DOHH2 (cell line): Measurements from ENCODE around the gene SERHL2.
"Not testable (repeated sequence)": the region's sequence is repeated elsewhere in the genome, so short reads cannot be mapped to it uniquely, and the experiment has no call there.

Experiments used
- H3F3A ChIP-seq: fragments of 200-600 bp; sonication (generic), shearing (Covaris generic); 2 replicates; pipeline ENCODE4 v1.6.0; 2016; ENCODE audit warnings: antibody characterized with exemption, mild to moderate bottlenecking; ENCODE audit not compliant: control insufficient read depth, insufficient read depth
- H3K27ac ChIP-seq: fragments of 200-600 bp; sonication (generic); 2 replicates; pipeline ENCODE4 v1.5.1; 2014; ENCODE audit warnings: low read depth, mild to moderate bottlenecking, low read length, moderate library complexity
- H3K27me3 ChIP-seq: fragments of 200-600 bp; sonication (generic); 2 replicates; pipeline ENCODE4 v1.6.1; 2014; ENCODE audit warnings: mild to moderate bottlenecking, low read length, mixed read lengths; ENCODE audit not compliant: control insufficient read depth
- H3K36me3 ChIP-seq: fragments of 200-600 bp; sonication (generic); 2 replicates; pipeline ENCODE4 v1.6.1; 2014; ENCODE audit warnings: mild to moderate bottlenecking, low read length, moderate library complexity, mixed read lengths; ENCODE audit not compliant: control insufficient read depth
- H3K4me1 ChIP-seq: fragments of 200-600 bp; sonication (generic); 2 replicates; pipeline ENCODE4 v1.6.1; 2014; ENCODE audit warnings: mild to moderate bottlenecking, low read length, mixed read lengths; ENCODE audit not compliant: control insufficient read depth
- H3K4me2 ChIP-seq: fragments of 200-600 bp; sonication (generic); 2 replicates; pipeline ENCODE4 v1.6.0; 2014; ENCODE audit warnings: mild to moderate bottlenecking, low read length, moderate library complexity
- H3K4me3 ChIP-seq: fragments of 200-600 bp; sonication (generic); 2 replicates; pipeline ENCODE4 v1.5.1; 2014; ENCODE audit warnings: mild to moderate bottlenecking, low read length, mixed read lengths
- H3K79me2 ChIP-seq: fragments of 200-600 bp; sonication (generic); 2 replicates; pipeline ENCODE4 v1.6.1; 2014; ENCODE audit warnings: mild to moderate bottlenecking, low read length, mixed read lengths; ENCODE audit not compliant: control insufficient read depth
- H3K9me2 ChIP-seq: fragments of 200-600 bp; sonication (generic); replicated peaks from 2 replicates; pipeline ENCODE4 v1.6.1; 2014; ENCODE audit warnings: mild to moderate bottlenecking, low read length, mixed read lengths; ENCODE audit not compliant: control insufficient read depth
- H3K9me3 ChIP-seq: fragments of 200-600 bp; sonication (generic); 2 replicates; pipeline ENCODE4 v1.6.1; 2014; ENCODE audit warnings: antibody characterized with exemption, low read length, mixed read lengths; ENCODE audit not compliant: control insufficient read depth, insufficient read depth
- H4K20me1 ChIP-seq: fragments of 200-600 bp; sonication (generic); 2 replicates; pipeline ENCODE4 v1.6.0; 2014; ENCODE audit warnings: low read depth, mild to moderate bottlenecking, antibody characterized with exemption, low read length, moderate library complexity; ENCODE audit not compliant: control insufficient read depth, insufficient read depth
- EZH2phosphoT487 ChIP-seq: fragments of 200-600 bp; sonication (generic); IDR thresholded peaks from 2 replicates; pipeline ENCODE4 v1.6.1; 2017; ENCODE audit warnings: borderline replicate concordance, mild to moderate bottlenecking, antibody characterized with exemption, low read length, moderate library complexity, mixed read lengths
- TF ChIP-seq, protein P1 (sequence below): fragments of 200-600 bp; sonication (generic); IDR thresholded peaks from one replicate; pipeline ENCODE4 v1.5.1; 2014; ENCODE audit warnings: antibody characterized with exemption, mild to moderate bottlenecking, low read depth, low read length; ENCODE audit not compliant: poor library complexity, severe bottlenecking

Gene SERHL2

DNA sequence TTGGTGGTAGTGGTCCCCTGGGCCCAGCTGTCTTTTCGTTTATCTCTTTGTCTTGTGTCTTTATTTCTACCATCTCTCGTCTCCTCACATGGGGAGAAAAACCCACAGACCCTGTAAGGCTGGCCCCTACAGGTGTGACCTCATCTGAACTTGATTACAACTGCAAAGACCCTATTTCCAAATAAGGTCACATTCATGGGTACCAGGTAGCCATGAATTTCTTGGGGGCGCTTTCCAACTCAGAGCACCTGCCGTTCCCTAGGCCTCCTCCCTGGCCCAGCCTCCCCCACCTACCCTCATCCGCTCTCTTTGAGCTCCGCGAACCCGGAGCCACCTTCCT, 20.1 kb upstream of the SERHL2 start:
- H3K4me2 ChIP-seq, result peak overlapping the region; percentile 89
- no peaks in the 10 kb centered on the region for H3K27me3 ChIP-seq
- no peaks in the 10 kb centered on the region for H3K9me2 ChIP-seq
- peaks cover 89% of the 10 kb centered on the region for H3K4me1 ChIP-seq
- H3K9me3 ChIP-seq, result no peaks in the 10 kb centered on the region
- H3F3A ChIP-seq, result peaks cover 35% of the 10 kb centered on the region
- H3K27ac ChIP-seq, result peak overlapping the region; percentile 92
- peaks cover 6% of the 10 kb centered on the region; the same call in 1 of the 2 replicates for H3K79me2 ChIP-seq
- TF ChIP-seq, protein P1, sequence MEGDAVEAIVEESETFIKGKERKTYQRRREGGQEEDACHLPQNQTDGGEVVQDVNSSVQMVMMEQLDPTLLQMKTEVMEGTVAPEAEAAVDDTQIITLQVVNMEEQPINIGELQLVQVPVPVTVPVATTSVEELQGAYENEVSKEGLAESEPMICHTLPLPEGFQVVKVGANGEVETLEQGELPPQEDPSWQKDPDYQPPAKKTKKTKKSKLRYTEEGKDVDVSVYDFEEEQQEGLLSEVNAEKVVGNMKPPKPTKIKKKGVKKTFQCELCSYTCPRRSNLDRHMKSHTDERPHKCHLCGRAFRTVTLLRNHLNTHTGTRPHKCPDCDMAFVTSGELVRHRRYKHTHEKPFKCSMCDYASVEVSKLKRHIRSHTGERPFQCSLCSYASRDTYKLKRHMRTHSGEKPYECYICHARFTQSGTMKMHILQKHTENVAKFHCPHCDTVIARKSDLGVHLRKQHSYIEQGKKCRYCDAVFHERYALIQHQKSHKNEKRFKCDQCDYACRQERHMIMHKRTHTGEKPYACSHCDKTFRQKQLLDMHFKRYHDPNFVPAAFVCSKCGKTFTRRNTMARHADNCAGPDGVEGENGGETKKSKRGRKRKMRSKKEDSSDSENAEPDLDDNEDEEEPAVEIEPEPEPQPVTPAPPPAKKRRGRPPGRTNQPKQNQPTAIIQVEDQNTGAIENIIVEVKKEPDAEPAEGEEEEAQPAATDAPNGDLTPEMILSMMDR, result peak; percentile 15
- TF ChIP-seq EZH2phosphoT487, result no peak
- peak overlapping the region; percentile 70 for H3K4me3 ChIP-seq
- no peaks in the 10 kb centered on the region for H4K20me1 ChIP-seq
- no peaks in the 10 kb centered on the region; the same call in 1 of the 2 replicates for H3K36me3 ChIP-seq

DNA sequence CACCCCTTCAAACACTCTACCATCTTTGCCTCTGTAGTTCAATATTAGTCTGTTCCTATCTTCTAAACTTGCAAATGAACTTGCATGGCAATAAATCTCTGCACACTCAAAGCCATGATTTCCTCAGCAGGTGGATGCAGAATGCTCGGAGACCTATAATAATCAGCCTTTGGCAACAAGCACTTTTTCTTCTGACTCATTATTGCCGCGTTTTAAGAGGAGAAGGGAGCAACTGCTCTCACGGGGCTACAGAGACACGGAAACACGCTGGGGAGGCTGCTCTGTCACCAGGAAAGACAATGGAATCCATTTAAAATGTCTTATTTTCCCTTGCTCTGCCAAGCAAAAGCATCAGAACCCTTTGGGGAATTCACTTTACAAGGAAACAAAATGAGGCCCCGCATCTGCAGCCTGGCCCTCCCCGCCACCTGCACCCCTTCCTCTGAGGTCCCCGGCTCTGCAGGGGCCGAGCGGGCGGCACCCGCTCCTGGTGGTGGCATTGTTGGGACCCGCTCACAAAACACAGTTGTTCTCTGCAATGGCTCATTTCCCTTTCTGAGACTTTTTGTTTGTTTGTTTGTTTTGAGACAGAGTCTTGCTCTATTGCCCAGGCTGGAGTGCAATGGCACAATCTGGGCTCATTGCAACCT, 18.5 kb upstream of the SERHL2 start:
- H3K9me2 ChIP-seq, H4K20me1 ChIP-seq, H3K36me3 ChIP-seq, H3K79me2 ChIP-seq, H3K9me3 ChIP-seq, H3K27me3 ChIP-seq: not testable (repeated sequence)
- Histone ChIP-seq H3K4me1 (peaks cover 89% of the 10 kb centered on the region), H3K4me3 (peak overlapping the region; percentile 65), H3K4me2 (peak overlapping the region; percentile 89), H3K27ac (peak overlapping the region; percentile 92), H3F3A (peaks cover 39% of the 10 kb centered on the region)

DNA sequence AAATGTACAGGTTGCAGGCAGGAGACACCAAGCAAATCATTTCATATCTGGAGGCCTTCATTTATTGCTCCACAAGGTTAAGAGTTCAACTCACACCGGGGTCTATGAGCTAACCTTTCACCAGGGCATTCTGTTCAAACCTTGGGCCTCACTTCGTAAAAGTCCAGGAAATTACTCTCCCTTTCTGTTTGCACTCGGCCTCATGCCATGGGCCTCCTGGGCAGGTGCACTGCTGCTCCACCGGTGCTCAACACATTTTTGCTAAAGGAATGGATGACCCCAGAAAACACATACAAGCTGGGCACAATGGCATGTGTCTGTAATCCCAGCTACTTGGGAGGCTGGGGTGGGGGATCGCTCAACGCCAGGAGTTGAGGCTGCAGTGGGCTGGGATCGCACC, 17.6 kb upstream of the SERHL2 start:
- H3F3A ChIP-seq, result peaks cover 43% of the 10 kb centered on the region
- H3K4me1 ChIP-seq, result peaks cover 89% of the 10 kb centered on the region
- H3K9me3 ChIP-seq, result no peaks in the 10 kb centered on the region
- H3K27ac ChIP-seq, result peak overlapping the region; percentile 92
- H3K79me2 ChIP-seq, result peaks cover 6% of the 10 kb centered on the region; the same call in 1 of the 2 replicates
- no peaks in the 10 kb centered on the region for H3K27me3 ChIP-seq
- H4K20me1 ChIP-seq, result no peaks in the 10 kb centered on the region
- no peaks in the 10 kb centered on the region; the same call in 1 of the 2 replicates for H3K36me3 ChIP-seq
- peak overlapping the region; percentile 77 for H3K4me2 ChIP-seq
- peak overlapping the region; percentile 65 for H3K4me3 ChIP-seq
- TF ChIP-seq, protein P1, result no peak
- TF ChIP-seq EZH2phosphoT487, result no peak
- no peaks in the 10 kb centered on the region for H3K9me2 ChIP-seq

DNA sequence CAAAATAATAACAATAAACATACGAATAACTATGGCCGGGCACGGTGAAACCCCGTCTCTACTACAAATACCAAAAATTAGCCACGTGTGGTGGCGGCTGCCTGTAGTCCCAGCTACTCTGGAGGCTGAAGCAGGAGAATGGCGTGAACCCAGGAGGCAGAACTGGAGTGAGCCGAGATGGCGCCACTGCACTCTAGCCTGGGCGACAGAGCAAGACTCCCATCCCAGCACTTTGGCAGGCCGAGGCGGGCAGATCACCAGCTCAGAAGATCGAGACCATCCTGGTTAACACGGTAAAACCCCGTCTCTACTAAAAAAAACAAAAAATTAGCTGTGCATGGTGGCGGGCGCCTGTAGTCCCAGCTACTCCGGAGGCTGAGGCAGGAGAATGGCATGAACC, 17.1 kb upstream of the SERHL2 start:
- Histone ChIP-seq H3K4me3 (peak overlapping the region; percentile 65), H3K27ac (peak overlapping the region; percentile 92), H3K4me1 (peaks cover 93% of the 10 kb centered on the region), H3K4me2 (peak overlapping the region; percentile 77), H3F3A (peaks cover 44% of the 10 kb centered on the region)
- H3K36me3 ChIP-seq, H3K9me2 ChIP-seq, H3K27me3 ChIP-seq, H4K20me1 ChIP-seq, H3K79me2 ChIP-seq, H3K9me3 ChIP-seq: not testable (repeated sequence)
- TF ChIP-seq, protein P1, result peak; percentile 24

DNA sequence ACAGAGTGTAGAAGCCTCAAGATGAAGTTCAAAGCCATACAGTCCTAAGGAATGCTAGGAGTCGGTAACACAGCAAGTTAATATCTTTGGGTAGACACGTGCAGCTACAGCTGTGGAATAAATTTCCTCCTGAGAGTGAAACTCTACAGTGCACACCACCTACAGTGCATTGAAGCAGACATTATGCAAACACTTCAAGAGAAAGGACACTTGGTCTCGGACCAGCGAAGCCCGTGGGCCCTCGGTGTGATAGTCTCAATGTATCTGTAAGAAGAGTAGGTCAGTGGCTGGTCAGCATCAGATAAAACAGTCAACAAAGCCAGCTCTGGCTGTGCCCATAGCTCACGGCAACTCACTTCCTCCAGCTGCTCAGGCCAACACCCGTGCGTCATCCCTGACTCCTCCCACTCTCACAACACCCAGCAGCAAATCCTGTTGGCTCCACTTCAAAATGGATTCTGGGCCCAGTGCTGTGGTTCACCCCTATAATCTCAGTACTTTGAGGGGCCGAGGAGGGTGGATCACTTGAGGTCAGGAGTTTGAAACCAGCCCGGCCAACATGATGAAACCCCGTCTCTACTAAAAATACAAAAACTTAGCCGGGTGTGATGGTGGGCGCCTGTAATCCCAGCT, 16.4 kb upstream of the SERHL2 start:
- H3K27ac ChIP-seq, result peak overlapping the region; percentile 92

More for the DNA sequence above, 16.4 kb upstream of the SERHL2 start:
- H3K4me1 ChIP-seq, result peaks cover 87% of the 10 kb centered on the region
- H3K36me3 ChIP-seq, H3K9me3 ChIP-seq, H3K27me3 ChIP-seq, H4K20me1 ChIP-seq, H3K79me2 ChIP-seq, H3K9me2 ChIP-seq: not testable (repeated sequence)
- peaks cover 42% of the 10 kb centered on the region for H3F3A ChIP-seq
- H3K4me3 ChIP-seq, result peak overlapping the region; percentile 65
- peak overlapping the region; percentile 77 for H3K4me2 ChIP-seq
